Stimulated activated CD8-positive, alpha-beta memory T cell treated with anti-CD3 and anti-CD28 coated beads, Interleukin-2, amount 100 ng/mL, for 1 hour (primary cell): ENCODE results near the gene TENM3.

Source experiments
- DNase-seq, 2 donors: peaks; one replicate each; pipeline ENCODE4 v3.0.0-alpha.2; 2020; ENCODE audit warnings: low read depth in 2 of 2

Gene TENM3

DNA sequence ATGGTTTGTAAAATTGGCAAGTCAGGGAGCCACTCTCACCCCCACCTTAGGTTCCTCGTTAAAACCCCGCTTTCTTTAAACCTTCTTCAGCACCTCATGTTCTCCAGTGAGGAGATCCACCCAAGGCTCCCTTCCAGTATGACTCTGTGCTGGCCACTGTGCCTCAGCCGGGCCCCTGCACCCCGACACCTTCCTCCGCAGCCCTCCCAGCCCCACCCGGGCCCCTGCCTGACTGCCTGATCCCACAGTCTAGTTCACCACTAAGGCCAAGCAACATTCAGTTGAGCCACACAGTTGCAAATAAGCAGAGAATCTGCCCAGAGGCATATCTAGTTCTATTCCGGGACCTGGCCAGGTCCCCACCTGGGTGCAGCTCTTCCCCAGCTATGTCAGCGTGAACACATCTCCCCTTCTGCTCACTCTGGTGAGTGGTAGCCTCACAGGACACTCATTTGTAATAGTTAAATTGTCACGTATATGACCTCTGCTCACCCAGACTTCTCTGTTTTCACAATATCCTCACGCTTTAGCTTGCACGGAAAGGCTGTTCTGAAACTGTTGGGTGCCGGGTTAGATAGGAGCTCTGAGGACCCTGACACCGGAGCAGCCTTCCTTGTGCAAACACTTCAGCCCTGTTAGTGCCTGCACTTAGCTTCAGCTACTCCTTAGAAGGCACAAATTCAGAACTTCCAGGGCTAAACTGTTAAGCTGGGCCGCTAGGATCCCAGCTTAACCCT is 527.2 kb downstream of the TENM3 start:
- no peak for DNase-seq

DNA sequence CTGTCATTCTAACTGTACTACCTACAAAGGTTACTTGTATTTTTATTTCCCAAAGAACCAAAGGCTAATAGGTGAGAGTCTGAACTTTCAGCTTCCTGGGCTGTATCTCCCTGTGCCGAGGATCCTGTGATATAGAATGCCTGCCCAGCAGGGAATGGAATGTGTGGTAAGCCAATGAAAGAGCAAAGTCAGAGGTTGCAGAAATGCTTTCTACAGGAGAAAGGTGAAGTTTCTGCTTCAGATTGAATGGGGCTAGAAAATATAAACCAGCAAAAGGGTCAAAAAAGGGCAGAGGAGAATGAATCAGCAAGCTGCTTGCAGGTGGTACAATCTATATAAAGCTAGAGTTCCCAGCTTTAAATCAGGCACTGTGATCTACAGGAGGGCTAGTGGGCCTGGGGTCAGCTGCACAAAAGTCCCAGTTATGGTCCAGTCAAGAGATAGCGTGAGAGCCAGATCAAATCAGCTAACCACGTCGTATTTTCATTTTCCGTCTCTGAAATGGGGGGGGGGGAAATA is 527.9 kb downstream of the TENM3 start:
- no peak for DNase-seq

- DNase-seq = no peak
These were observed 531.9 kb downstream of the TENM3 start for GRCh38 chr4:182775075-182775474.

- no peak for DNase-seq
These were observed 533.3 kb downstream of the TENM3 start for GRCh38 chr4:182776376-182777105.

DNA sequence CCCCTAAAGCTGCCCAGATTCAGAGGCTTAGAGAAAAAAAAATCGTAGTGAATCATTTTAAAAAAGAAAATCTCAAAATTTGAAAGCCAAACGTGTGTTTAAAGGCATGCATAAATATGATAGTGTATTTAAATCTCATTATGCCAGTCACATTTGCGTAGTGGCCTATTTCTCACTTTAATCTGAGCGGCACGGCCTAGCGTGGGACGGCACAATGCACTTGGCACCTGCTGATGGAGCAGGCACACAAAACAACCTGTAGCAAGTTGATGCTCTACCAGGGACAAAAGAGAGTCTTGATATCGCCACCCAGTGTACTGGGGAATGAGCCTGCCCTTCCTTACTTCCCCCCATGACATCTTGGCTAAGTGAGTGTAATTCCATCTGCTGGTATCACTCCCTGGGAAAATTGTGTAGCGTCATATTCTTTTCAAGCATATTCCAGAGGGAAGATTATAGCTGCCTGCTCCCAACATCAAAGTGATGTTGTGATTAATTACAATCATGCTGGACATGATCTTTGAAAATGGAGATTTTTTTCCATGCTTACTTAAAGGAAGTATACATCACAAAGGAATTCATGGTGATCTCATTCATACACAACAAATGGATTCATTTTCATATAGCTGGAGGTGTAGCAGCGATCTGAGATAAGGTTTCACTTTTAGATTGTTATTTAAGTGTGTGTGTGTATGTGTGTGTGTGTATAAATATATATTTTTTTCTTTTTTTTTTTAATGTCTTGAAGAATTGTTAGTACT is 535.2 kb downstream of the TENM3 start:
- DNase-seq = no peak

GRCh38 chr4:182786991-182787390 is 543.8 kb downstream of the TENM3 start:
- no peak for DNase-seq

DNA sequence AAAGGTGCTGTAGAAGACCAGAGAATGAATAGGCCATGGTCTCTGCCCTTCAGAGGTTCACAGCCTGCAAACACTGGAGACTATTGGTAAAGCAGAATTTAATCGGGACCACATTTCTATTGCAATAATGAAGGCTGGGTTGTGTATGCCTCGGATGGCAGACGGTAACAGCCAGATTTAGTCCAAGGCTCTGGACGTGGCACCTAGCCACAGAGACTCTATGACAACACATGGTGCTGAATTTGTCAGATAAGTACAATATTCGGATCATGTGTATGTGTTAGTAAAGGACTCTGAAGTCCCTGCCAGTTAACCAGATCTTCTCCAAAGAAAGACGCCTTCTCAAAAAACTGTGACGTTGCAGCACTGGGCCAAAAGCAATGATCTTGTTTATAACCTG is 545.0 kb downstream of the TENM3 start:
- DNase-seq = no peak

DNA sequence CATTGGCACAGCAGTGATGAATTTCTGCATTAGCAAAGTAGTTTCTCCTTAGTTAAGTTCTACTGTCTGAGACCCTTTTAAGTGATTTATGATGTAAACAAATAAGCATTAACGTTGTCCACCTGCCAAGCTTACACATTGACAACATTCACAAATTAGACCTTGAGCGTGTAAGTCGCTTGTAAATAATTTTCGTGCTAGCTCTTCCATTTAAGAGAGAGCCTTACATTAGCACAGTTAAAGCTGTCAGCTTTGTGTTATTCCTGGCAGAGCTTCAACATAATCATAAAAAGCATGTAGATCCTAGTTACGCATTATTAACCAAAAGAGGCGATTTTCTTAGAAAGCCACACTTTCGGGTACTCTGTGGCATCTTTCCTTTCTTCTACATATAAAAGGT is 546.3 kb downstream of the TENM3 start:
- no peak for DNase-seq

- no peak for DNase-seq
These were observed 552.4 kb downstream of the TENM3 start for GRCh38 chr4:182795446-182796238.

GRCh38 chr4:182799515-182800215 is 556.5 kb downstream of the TENM3 start:
- DNase-seq = no peak

DNA sequence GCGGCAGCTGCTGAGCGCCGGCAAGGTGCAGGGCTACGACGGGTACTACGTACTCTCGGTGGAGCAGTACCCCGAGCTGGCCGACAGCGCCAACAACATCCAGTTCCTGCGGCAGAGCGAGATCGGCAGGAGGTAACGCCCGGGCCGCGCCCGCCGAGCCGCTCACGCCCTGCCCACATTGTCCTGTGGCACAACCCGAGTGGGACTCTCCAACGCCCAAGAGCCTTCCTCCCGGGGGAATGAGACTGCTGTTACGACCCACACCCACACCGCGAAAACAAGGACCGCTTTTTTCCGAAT is 557.0 kb downstream of the TENM3 start:
- no peak for DNase-seq

- no peak for DNase-seq
These were observed 558.4 kb downstream of the TENM3 start for GRCh38 chr4:182801636-182802035.

DNA sequence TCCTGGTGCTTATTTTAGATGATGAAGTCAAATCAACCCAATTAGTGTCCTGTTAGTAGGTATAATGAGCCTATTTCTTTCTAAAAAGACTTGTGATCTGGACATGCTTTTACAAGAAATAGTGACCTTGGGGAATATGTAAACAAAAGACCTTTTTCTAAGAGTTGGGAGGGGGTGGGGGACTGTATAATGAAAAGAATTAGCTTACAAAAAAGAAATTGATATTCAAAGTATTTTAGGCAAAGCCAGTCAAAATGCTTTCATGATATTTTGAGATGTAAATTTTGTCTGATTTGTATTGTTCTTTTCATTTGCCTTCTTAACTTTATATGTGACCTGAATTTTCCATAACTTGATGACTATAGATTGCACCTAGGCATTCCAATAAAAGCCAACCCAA is 559.4 kb downstream of the TENM3 start:
- no peak for DNase-seq

DNA sequence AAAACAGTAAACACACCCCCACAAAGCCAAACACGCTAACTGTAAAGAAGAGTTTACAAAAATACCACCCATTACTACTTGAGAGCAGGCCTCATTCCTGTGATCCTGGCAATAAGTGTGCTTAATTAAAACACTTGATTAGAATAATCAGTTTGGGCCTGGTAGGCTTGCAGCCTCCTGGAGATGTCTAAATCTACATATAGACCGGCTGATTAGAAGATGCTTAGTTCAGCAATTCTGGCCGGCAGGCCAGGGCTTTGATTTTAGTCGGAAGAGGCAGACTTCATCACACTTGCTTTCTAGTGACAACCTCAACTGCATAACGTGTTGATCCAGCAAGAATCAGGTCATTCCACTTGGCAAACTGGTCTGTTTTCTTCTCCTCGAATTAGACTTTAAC is 560.0 kb downstream of the TENM3 start:
- DNase-seq = no peak

DNA sequence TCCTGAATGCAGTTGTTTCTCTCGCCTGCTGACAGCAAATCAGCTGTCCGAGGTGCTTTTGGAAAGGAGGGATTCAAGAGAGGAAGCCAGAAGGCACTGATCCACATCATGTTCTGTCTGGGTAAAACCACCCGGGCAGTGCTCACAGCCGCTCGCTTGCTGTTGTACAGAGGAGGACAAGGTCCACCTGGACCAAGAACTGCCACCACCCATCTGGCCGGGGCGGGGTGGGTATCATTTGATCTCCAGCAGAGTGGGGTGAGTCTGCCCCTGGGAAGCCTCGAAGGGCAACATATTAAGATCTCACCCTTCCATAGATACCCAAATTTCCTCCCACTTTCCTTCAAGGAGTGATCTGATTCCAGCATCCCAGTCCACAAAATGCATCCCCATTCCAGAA is 560.9 kb downstream of the TENM3 start:
- DNase-seq = no peak

GRCh38 chr4:182805321-182805720 is 562.1 kb downstream of the TENM3 start:
- no peak for DNase-seq

DNA sequence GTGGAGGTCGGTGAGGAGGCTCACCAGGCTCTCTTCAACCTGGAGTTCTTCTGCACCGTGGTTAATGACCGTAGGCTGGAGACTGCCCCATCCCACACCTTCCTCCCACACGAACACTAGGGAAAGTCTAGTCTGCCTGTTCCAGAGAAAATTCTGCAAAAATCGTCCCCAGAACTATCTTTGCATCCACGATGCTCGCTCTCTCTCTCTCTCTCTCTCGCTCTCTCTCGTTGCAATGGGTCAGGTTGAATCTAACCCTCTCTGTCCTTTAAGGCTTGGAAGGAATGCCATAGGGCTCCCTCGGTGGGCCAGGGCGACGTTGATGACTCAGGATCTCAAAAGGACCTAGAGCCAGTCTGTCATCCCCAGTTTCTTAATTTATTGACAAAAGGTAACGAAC is 562.5 kb downstream of the TENM3 start:
- DNase-seq = no peak

DNA sequence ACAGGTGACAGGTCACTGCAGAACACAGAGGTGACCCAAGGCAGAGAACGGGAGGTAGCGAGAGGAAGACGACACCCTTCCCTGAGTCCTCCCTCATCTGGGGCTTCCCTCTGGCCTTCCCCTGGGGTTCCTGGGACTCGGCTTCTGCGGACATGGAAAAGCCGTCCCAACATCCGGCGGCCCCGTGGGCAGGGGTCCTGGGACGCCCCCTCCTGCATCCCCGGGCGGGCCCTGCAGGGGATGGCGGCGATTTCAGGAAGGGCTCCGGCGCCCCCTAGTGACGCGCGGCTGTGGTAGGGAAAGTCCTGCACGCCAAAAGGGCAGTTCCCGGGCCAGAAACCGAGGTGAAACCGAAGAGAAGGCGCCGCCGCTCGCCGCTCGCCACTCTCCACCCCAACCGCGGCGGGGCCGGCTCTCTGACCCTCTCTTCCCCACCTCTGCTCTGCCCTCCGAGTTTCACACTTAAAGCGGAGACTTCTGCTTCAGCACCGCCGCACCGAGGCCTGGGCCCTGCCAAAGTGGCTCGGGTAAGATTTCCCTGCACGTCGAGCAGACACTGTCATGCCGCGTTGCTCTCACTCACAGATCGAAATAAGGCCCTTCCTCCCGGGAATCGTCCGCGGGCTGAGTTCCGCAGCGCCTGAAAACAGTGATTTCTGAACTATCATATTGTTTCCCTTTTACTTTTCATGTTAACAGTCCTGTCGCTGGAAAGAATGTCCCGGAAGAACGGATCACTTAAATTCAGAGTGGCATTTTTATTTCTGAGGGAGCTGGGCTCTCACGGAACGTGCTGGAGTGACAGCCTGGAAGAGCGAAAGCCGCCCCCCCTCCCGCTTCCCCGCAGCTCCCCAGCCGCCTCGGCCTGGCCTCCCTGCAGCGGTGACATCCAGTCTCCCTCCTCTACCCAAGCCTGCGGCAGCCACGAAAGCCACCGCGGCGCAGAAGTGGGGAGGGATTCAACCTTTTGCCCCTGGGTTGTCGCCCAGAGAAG is 563.4 kb downstream of the TENM3 start:
- peak in 1 of 2 donors; percentile 48 for DNase-seq

DNA sequence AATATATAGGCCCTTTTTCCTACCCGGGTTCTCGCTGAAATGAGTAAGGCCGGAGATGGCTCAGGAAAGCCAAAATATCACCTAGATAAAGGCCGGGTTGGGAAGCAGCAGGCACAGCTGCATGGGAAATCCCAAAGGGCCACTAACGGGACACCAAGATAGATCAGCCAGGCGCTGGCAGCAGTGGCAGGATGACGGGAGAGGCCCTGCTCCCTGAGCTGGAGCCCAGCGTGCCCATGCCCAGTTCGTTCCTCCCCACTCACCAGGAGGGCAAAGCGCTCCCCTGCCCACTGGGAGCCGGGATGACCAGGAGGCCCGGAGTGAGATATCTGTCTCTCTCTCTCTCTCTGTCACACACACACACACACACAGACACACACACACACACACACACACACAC is 564.1 kb downstream of the TENM3 start:
- no peak for DNase-seq
